Iris pigment epithelial cell (primary cell): Measurements from ENCODE around the gene STK26.
"Not testable (repeated sequence)": the region's sequence is repeated elsewhere in the genome, so short reads cannot be mapped to it uniquely, and the experiment has no call there.

Experiments used
- DNase-seq: peaks from one replicate; pipeline ENCODE4 v3.0.0-alpha.2; 2011; ENCODE audit warnings: low read depth

STK26 gene

DNA sequence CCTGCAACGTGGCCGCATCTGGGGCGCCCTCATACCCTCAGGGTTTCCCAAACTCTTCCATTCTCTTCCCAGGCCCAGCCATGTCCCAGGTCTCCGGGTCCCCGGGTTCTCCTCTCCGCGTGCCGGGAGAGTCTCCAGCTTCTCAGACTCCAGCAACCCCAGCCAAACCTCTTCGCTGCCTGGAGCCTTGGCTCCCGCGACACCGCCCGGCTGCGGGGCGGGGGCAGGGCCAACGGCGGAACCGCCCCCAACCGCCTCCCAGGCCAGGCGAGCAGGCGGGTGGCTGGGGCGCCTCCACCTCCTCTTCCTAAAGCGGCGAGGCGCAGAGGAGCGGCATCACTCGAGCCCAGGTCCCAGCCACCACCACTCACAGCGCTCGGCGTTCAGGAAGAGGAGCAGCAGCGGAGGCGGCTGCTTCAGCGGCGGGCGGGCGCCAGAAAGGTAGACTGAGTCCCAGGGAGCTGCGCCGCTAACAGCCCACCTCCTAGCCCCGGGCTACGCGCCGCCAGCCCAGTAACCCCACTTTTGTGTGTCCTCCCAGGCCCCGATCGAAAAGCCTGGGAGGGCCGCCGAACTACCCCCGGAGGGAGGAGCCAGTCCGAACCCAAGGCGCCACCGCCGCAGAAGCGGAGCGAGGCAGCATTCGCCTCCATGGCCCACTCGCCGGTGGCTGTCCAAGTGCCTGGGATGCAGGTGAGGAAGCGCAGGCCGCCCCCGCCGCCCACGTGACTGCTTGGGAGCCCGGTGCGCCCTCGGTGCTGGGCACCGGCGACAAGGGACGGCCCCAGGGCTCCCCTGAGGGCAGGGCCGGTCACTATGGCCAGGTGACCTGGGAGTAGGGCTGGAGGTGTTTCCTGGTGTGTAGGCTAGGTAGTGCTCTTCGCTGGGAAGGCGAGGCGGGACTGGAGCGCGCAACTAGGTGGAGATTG lies at the start of gene STK26:
TSS of gene STK26 (plus strand) at position 336 of the 929 bp plus-strand sequence. CDS start at position 652, 316 bp downstream.
- peak; percentile 60 for DNase-seq

DNA sequence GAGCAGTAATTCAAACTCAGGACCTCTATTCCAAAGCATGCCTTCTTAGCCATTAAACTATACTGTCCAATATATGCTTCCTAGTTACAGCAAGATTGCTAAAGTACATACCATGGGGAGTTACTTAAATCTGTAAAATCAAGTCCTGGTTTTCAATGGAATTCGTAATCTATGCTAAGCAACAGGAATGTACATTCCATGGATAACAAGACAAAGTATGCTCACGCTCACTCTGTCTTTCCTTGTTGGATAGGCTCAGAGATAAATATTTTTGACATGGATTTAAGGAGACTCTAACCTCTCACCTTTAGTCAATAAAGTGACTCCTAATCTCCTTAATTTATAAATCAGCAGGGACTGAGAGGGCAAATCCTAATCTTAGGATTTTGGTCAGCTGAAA lies 47.3 kb upstream of the STK26 start:
- peak; percentile 1 for DNase-seq

DNA sequence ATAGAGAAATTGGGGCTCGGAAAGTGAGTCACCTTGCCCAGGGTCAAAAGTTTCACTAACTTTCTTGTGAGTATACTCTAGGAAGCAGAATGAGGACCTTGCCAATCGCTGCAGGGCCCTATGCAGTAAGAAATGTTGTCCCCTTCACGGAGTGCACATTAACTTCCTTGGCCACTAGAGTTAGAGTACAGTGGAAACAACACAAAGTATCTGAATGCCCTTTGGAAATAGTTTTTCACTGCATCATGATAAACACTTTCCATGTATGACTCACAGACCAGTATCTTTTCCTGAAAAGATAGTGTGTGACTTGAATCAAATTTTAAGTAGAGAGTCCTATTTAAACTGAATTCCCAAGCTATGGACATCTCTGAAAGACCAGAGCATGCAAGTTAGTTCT lies 45.5 kb upstream of the STK26 start:
- peak; percentile 10 for DNase-seq

DNA sequence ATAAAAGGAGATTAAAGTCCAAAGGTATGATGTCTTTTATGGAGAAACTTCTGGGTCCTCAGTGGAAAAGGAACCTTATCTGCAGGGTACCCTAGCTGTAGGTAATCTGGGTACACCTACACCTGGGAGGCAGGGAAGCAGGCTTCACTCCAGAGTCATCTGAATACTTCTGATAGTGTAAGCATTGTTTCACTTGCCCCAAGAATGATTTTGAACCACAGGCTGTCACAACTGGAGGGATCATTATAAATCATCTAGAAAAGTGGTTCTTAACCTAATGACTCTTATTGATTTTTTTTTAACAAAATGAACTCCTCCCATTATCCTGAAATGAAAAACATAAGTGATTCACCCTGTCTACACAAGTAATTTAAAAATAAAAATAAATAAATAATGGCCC lies 44.0 kb upstream of the STK26 start:
- DNase-seq = no peak

DNA sequence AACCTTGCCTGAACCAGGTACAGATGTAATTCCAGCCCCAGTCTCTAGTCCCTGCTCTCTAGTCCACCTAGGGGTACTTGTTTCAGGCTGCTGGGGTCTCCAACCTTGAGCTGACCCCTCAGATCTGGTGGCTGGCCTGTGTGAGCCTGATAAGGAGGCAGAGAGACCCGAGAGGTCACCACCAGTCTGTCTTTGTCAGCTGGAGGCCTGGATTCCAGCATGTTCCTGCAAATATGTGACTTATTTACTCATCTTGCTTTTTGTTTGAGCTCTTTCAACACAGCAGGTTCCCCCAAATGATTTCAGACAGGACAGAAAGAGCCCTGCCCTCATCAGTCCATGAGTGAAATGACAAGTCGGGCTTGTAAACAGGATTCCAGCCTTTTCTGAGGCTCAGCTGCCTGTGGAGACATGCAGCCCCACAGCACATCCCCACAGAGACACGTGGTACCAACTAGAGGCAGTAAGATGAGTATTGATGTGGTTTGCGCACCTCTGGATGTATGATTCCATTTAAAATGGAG lies 37.5 kb upstream of the STK26 start:
- no peak for DNase-seq

DNA sequence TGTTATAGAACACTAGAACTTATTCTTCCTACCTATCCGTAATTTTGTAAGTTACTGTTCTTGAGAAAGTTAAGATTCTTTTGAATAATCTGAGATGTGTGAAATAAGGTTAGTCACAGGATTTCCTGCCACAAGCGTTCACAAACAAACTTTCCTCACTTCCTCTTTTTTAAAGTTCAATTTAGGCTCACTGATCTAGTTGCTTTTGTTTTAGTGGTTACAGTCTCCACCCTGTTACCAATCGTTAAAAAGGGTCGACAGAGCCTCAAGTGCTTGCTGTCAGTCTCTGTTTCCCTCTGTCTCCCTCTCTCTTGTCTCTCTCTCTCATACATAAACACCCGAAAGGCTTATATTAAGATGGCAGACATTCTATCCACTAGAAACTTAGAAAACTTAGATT lies 35.9 kb upstream of the STK26 start:
- DNase-seq = no peak

DNA sequence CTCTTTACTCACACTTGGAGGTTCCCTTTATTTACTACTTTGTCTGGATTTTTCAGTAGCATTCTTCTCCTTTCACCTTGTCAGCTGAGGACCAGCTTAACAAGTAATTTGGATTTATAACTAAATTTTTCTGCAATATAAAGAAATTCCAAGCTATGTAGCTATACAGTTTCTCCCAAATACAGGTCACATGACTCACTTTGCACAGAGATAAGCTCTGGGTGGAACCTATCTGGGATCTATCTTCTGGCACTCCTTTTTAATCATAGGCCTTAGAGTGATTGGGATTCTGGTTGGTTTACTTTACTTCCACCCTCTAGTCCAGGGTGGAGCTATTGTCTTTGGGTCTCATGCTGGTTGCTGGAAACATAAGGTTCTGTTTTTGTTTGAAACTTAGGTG lies 34.9 kb upstream of the STK26 start:
- DNase-seq = no peak

DNA sequence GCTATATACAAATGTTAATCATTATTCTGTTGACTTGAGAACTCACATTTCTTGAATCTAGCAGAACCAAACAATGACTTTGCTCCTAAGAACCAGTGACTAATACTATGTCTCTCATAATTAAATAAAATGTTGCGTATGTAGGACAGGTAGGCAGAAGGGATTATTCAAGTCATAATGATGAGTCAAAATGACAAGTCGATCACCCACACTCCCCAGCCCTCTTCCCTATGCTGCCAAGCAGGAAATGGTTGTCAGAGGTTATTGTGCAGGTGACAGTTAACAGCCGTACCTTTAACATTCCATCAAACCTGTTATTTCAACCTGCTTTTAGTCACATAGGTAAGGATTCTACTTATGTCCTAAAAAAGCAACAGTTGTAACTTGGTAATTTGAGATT lies 22.0 kb upstream of the STK26 start:
- no peak for DNase-seq

DNA sequence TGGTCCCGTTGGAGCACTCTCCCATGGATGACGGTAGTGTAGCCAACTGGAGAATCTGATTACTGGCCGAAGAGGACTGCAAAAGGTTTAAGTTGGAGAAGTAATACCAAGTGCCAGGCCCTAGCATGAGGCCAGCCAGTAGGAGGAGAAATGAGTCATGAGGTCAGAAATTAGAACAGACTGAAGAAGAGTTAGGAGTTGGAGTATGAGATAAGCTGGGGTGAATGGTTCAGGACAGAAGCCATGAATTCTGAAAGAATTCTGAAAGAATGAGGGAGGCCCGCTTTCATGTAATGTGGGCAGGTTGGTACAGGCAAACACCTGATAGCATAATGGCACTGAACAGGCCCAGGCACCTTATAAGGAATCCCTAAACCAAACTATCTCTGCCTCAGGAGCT lies 18.4 kb upstream of the STK26 start:
- DNase-seq = no peak

DNA sequence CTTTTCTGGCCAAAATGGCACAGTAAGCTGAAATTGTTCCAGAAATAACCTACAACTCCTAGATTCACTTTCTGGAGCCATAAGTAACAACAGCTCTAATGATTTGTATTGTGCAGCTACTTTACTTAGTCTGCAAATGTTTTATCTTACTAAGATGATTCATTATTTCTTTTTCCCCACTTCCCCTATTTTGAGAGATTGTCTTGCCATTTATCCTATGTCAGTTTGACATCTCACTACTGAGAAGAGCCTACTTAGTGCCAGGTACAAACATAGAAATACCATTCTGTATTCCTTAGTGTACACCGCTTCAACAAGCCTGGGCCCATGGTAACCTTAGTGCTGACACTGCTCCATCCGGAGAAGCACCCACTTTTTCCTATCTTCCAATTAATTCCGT lies 13.8 kb upstream of the STK26 start:
- no peak for DNase-seq

DNA sequence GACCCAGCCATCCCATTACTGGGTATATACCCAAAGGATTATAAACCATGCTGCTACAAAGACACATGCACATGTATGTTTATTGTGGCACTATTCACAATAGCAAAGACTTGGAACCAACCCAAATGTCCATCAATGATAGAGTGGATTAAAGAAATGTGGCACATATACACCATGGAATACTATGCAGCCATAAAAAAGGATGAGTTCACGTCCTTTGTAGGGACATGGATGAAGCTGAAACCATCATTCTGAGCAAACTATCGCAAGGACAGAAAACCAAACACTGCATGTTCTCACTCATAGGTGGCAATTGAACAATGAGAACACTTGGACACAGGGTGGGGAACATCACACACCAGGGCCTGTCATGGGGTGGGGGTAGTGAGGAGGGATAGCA lies 12.9 kb upstream of the STK26 start:
- not testable (repeated sequence) for DNase-seq

DNA sequence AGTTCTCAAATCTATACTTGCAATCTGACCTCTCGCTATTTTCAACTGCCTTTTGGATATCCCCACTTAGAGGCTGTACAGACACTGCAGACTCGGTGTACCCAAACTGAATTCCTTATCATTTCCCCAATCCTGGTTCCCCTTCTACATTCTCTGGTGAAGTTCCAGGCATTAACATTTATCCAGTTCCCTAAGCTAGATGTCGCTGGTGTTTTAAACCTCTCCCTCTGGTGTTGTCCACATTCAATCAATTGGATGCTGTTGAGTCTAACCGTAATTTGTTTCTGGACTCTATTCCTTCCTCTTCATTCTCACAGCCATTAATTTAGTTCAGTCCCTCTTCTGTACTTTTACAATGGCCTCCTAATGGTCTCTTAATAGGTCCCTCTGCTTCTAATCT lies 7.2 kb upstream of the STK26 start:
- no peak for DNase-seq

DNA sequence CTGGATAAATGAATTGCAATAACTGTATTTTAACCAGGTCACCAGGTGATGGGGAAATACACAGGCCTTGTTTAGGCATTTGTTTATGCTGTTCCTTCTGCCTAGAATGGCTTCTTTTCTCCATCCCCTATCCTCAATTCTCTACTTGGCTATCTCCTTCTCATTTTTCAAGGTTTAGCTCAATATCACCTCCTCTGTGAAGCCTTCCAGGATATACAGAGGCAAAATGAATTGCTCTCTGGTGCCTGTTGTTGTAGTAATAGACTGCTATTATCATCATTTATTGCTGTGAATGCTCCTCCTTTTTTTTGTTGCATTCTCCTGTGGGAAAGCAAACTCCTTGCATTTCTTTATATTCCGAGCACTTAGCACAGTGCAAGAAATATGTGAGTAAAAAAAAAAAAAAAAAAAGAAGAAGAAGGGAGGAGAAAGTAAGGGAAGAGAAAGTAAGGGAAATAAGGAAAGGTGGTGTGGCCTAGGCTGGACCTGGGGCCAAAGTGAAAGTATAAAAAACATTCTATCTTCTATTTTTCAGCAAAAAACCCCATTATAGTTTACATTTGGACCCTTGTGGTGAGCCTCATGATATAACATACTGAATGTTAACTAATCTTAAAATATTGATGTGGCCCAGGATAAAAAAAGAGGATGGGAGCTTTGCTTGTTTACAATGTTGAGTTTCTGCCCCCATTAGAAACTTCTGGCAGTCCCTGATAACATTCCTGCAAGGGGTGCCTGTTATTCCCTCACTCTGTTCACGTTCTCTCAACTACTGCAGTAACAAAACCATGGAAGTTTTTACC lies 6.3 kb upstream of the STK26 start:
- DNase-seq = no peak

DNA sequence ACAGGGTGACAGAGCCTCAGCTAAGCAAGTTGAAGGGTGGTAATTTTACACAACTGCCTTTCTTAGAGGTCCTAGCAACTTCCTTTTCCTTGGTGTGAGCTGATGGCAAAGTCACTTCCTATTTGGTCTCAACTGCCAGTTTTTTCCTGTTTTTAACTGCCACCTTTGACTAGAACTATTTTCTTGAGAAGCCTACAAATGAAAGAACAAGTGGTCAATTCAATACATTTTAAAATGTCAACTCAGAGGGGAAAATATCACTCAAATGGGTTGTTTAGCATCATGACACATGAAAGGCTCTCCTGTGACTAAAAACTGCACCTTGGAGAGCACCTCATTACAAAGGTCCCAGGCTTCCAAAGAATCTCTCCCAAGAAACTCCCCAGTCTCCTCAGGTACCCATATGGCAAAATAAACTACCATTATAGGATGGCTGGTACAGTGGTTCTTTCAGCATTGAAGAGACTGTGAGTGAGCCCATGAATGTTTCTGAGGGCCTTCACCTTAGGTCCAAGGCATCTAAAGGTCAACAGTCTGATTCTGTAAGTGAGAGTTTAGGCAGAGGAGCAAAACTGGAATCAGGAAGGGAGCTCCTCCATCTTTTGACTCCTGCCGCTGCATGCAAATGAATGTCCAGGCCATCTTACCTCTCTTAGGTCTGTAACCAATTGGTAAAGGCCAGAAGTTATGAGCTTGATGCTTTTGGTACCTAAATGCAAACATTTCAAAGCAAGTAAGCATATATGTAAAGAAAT lies 5.5 kb upstream of the STK26 start:
- DNase-seq = no peak

DNA sequence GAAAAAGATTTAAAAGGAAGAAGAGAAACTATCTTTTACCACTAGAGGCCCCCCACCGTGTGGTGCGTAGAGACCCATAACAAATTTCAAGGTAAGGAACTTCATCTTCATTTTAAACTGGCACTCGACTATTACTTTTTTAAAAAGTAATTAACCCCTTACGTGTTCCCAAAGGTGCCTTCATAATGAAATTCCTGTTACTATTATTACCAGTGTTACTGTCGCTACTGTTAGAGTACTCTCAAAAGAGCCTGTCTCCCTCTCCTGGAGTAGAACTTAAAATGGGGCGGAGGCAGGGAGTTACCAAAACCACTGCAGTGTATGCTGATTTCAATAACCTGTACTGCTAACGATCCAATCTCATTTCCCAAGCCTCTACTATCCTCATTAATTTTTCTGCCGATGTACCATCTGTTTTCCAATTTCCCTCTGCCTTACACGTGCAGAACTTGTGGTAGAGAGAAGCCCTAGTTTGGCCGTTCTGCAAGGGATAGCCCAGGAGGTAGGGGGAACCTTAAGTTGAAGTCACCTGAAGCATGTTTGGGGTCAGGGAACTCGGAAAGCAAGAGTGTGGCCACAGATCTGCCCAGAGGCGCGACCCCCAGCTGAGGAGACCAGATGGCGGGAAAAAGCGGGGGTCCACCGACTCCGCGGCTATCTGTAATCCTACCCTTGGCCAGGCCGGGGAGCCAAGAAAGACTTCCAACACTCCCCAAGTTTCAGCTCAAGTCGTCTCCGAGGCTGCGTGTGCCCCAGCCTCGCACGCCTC lies 720 bp upstream of the STK26 start:
- no peak for DNase-seq

DNA sequence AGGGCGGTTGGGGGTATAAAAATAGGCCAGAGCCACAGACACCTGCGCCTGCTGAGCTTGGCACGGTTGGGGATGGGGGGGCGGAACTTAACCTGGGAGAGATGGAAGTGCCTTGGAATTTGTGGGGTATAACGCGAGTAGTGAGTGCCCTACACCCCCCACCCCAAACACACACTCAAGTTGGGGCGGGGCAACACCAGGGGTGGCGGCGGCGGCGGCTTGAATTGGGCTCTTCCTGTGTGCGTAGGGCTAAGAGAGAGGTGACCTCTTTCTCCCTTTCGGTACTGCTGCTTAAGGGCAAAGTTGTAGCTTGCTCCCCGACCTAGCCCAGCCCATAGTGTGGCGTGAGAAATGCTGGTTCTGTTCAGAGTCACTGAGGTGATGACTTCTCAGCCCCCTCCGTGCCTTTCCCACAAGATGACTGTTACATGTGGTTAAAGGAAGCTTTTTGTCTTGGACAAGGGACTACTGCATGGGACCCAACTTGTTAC lies 839 bp downstream of the STK26 start:
- no peak for DNase-seq

DNA sequence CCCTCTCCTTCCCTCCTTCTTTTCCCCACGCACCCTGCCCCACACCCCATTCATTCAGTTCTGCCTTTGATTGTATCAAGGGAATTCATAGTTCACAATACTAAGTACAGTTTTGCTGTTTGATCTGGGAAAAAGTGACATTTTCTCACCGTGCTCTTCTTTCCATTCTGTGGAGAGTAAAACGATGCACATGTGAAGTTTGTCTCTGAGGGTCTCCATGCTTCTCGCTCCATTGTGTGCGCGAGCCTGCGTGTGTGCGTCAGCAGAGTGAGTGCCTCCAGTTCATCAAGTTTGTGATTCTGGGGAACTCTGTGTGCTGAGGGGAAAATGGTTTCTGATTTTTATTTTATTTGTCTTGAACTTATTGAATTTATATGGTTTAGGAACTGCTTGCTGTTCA lies 1.9 kb downstream of the STK26 start:
- DNase-seq = no peak

DNA sequence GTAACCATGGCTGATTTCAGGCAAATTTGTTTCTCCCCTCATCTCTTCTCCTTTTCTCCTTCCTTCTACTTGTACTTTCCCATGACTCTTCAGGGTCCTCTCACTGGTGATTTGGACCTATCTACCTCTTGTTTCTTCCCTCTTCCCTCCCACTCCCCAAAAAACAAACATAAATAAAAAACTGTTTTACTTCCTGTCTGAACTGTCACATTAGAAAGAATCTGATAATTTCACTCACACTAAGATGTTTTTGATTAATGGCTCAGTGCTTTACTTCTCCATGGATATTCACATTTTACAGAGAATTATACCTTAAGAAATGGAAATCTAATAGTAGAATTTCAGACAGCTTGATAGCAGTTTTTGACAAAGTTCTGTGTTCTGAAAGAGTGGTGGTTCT lies 7.2 kb downstream of the STK26 start:
- no peak for DNase-seq

DNA sequence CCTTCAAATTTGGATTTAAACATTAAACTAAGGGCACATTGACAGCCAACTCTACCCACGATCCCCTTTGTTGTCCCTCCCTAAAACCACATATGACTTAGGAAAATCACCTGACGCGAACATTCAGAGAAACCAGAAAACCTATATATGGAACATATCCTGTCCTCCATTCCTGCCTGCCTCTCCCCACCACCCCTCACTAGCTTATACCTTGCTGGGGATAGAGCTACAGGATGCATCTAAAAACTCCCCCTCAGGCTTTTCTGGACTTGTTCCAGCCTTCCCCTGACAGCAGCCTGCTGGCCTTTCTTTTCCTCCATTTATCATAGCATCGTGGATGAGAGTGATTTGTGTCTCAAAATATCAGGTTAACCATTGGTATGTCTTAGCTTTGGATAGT lies 8.8 kb downstream of the STK26 start:
- no peak for DNase-seq

DNA sequence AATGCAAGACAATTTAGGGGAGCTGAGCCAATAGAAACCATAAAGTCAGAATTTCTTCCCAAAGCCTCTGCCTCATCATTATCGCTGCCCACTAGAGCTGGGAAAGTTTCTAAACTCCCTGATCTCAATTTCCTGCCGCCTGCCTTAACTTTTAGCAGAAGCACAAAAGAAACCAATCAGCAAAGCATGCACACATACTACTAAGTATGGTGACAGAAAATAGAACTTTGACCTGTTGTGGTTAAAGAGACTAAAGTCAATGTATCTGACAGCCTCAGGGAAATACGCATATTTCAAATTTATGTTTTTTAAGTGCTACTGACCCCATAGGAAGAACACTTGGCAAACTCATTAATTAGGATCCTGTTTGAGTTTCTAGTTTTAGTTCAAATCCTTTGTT lies 10.1 kb downstream of the STK26 start:
- no peak for DNase-seq

DNA sequence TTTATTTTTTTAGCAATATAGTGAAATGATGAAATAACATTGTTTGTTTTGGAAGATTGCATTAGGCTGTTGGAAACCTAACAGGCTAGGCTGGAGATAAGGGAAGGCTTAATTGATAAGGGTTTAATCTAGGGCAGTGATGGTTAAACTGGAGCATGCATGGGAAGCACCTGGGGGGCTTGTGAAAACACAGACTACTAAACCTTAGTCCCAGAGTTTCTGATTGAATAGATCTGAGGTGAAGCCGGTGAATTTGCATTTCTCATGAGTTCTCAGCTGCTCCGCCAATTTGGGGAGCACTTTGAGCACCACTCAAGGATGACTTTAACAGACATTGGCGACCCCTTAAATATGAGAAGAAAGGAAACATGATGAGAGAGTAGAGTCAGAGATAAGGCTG lies 11.5 kb downstream of the STK26 start:
- DNase-seq = no peak
